Kidney epithelial cell (primary cell): ENCODE data around the gene TUBA1C. TPM values are rescaled to one million over a fixed set of nuclear protein-coding genes. Genes with fewer than 3 reads are reported as not detected.
"Not testable (repeated sequence)": the region's sequence is repeated elsewhere in the genome, so short reads cannot be mapped to it uniquely, and the experiment has no call there.

Source experiments
- DNase-seq: peaks from one replicate; pipeline ENCODE4 v3.0.0-alpha.2; 2010; ENCODE audit warnings: low read depth
- H3K27me3 ChIP-seq: 2 replicates; pipeline ENCODE4 v1.6.0; 2011; ENCODE audit warnings: low read length; ENCODE audit not compliant: control insufficient read depth, insufficient read depth
- H3K36me3 ChIP-seq: 2 replicates; pipeline ENCODE4 v1.5.1; 2011; ENCODE audit warnings: low read length; ENCODE audit not compliant: control insufficient read depth, insufficient read depth
- H3K4me3 ChIP-seq: 2 replicates; pipeline ENCODE4 v1.5.1; 2011; ENCODE audit warnings: low read depth, mild to moderate bottlenecking, control low read depth, low read length
- total RNA-seq: library from RNA; depleted of rRNA; stranded (reverse); fragments of >200 nt; gene quantifications from 2 replicates; pipeline ENCODE4 v1.2.3, GENCODE V29; 2015
- TF ChIP-seq, protein P1 (sequence below): IDR thresholded peaks from 2 replicates; pipeline ENCODE4 v1.5.1; 2011; ENCODE audit warnings: mild to moderate bottlenecking, moderate library complexity, low read length, control low read depth, inconsistent platforms; ENCODE audit not compliant: insufficient read depth, poor library complexity, severe bottlenecking

The TUBA1C gene
- total RNA-seq, 1 donor from 2014 or later = 544 TPM

DNA sequence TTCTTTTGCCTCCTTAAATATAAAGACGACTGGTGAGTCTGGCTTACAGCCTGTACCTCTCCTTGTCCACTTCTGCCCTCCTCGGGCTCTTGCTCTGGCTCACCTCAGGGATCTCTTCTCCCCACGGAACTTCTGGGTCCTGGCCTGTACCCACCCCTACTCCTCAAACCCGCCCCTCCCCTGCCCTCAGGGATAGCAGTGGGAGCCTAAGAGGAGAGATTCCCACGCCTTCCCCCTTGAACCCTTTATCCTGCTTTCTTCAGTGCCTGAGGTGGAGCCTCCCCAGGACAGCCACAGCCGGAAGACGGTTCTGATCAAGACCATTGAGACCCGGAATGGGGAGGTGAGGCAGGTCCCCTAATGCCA is 32.8 kb downstream of the TUBA1C start:
- no peak overlapping the region for H3K4me3 ChIP-seq

GRCh38 chr12:49298160-49298559 is 33.3 kb downstream of the TUBA1C start:
- TF ChIP-seq, protein P1, sequence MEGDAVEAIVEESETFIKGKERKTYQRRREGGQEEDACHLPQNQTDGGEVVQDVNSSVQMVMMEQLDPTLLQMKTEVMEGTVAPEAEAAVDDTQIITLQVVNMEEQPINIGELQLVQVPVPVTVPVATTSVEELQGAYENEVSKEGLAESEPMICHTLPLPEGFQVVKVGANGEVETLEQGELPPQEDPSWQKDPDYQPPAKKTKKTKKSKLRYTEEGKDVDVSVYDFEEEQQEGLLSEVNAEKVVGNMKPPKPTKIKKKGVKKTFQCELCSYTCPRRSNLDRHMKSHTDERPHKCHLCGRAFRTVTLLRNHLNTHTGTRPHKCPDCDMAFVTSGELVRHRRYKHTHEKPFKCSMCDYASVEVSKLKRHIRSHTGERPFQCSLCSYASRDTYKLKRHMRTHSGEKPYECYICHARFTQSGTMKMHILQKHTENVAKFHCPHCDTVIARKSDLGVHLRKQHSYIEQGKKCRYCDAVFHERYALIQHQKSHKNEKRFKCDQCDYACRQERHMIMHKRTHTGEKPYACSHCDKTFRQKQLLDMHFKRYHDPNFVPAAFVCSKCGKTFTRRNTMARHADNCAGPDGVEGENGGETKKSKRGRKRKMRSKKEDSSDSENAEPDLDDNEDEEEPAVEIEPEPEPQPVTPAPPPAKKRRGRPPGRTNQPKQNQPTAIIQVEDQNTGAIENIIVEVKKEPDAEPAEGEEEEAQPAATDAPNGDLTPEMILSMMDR = peak; percentile 22
- Histone ChIP-seq H3K36me3 (no peaks in the 10 kb centered on the region), H3K27me3 (peaks cover 54% of the 10 kb centered on the region), H3K4me3 (no peak overlapping the region)
- DNase-seq = no peak

More for the DNA sequence above, 32.8 kb downstream of the TUBA1C start:
- H3K27me3 ChIP-seq = peaks cover 57% of the 10 kb centered on the region
- no peaks in the 10 kb centered on the region for H3K36me3 ChIP-seq
- TF ChIP-seq, protein P1 = no peak
- no peak for DNase-seq

- Histone ChIP-seq H3K4me3 (no peak overlapping the region), H3K36me3 (no peaks in the 10 kb centered on the region), H3K27me3 (peaks cover 21% of the 10 kb centered on the region)
- TF ChIP-seq, protein P1 = no peak
- no peak for DNase-seq
Measured at GRCh38 chr12:49301760-49302159, 36.9 kb downstream of the TUBA1C start.

- H3K4me3 ChIP-seq = no peak overlapping the region
- no peak for DNase-seq
- no peaks in the 10 kb centered on the region for H3K27me3 ChIP-seq
- TF ChIP-seq, protein P1 = no peak
- no peaks in the 10 kb centered on the region for H3K36me3 ChIP-seq
Measured at GRCh38 chr12:49304161-49304560, 39.3 kb downstream of the TUBA1C start.

DNA sequence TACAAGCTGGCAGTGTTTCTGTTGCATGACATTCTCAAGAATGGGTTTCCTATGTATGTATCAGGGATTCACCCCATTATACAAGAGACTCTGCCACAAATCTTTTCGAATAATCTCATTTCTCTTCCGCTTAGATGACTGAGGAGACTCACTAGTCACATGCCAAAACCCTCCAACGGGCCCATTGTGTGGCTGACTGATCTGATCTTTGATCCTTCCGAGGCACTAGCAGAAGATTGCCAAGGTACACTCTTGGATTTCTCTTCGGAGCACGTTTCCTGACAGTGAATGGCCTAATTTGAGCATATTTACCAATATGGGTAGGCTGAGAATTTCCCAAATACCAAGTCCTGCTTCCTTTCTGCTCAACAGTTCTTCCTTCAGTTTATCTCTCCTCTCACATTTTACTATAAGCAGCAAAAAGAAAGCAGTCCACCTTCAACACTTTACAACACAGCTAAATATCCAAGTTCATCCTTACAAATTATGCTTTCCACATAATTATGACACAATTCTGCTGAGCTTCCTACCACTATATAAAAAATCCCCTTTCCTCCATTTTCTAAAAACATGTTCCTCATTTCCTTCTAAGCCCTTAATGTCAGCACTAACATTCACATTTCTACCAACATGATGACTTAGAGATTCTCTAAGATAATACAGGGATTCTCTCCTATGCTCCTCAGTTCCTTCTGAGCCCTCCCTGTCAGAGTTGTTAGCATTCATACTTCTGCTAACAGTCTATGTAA is 41.1 kb downstream of the TUBA1C start:
- TF ChIP-seq, protein P1 = no peak
- Histone ChIP-seq H3K27me3 (peaks cover 2% of the 10 kb centered on the region), H3K36me3 (no peaks in the 10 kb centered on the region), H3K4me3 (no peak overlapping the region)
- DNase-seq = no peak

DNA sequence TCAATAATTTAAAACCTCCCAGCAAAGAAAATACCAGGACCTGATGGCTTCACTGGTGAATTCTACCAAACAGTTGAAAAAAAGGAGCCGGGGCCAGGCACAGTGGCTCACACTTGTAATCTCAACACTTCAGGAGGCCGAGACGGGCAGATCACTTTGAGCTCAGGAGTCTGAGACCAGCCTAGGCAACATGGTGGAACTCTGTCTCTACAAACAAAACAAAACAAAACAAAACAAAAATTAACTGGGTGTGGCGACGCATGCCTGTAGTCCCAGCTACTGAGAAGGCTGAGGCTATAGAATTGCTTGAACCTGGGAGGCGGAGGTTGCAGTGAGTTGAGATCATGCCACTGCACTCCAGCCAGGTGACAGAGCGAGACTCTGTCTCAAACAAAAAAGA is 44.5 kb downstream of the TUBA1C start:
- H3K4me3 ChIP-seq = no peak overlapping the region
- TF ChIP-seq, protein P1 = no peak
- H3K27me3 ChIP-seq = peaks cover 2% of the 10 kb centered on the region
- no peaks in the 10 kb centered on the region for H3K36me3 ChIP-seq
- DNase-seq = no peak

DNA sequence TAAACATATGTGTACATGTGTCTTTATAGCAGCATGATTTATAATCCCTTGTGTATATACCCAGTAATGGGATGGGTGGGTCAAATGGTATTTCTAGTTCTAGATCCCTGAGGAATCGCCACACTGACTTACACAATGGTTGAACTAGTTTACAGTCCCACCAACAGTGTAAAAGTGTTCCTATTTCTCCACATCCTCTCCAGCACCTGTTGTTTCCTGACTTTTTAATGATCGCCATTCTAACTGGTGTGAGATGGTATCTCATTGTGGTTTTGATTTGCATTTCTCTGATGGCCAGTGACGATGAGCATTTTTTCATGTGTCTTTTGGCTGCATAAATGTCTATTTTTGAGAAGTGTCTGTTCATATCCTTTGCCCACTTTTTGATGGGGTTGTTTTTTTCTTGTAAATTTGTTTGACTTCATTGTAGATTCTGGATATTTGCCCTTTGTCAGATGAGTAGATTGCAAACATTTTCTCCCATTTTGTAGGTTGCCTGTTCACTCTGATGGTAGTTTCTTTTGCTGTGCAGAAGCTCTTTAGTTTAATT is 45.6 kb downstream of the TUBA1C start:
- not testable (repeated sequence) for H3K4me3 ChIP-seq, H3K36me3 ChIP-seq, H3K27me3 ChIP-seq, DNase-seq
